Activated B cell treated with CpG ODN at 0.5 μM for 24 hours (primary cell): ENCODE results near the gene TRABD2B. TPM values are rescaled to one million over a fixed set of nuclear protein-coding genes. Genes with fewer than 3 reads are reported as not detected.

ENCODE experiments used
- ATAC-seq: fragments of 200-7000 bp; cut with Tn5 transposase; one replicate; pipeline ENCODE4 v1.10.0; 2021; ENCODE audit warnings: low read depth, mild to moderate bottlenecking, moderate library complexity
- CTCF ChIA-PET: fragments of 350-600 bp; sonication (Branson Sonifier 250); formaldehyde crosslinking; loops from one replicate; lab custom pipeline; 2021; ENCODE audit warnings: antibody characterized with exemption; lab: Charles Lee
- POLR2A ChIA-PET: fragments of 350-600 bp; sonication (Branson Sonifier 250); formaldehyde crosslinking; loops from one replicate; lab custom pipeline; 2021; ENCODE audit warnings: antibody characterized with exemption; lab: Charles Lee
- DNase-seq: peaks from one replicate; pipeline ENCODE4 v3.0.0; 2022
- H3K27ac Mint-ChIP-seq: one replicate; pipeline ENCODE4 v1.8.0; 2020; ENCODE audit warnings: mixed read lengths
- H3K27me3 Mint-ChIP-seq: one replicate; pipeline ENCODE4 v1.8.0; 2021; ENCODE audit warnings: mixed read lengths
- H3K36me3 Mint-ChIP-seq: one replicate; pipeline ENCODE4 v1.8.0; 2021; ENCODE audit warnings: low read depth, mixed read lengths
- H3K4me1 Mint-ChIP-seq: one replicate; pipeline ENCODE4 v1.8.0; 2021; ENCODE audit warnings: mixed read lengths
- H3K4me3 Mint-ChIP-seq: one replicate; pipeline ENCODE4 v1.8.0; 2020; ENCODE audit warnings: mild to moderate bottlenecking, mixed read lengths
- H3K9me3 Mint-ChIP-seq: one replicate; pipeline ENCODE4 v1.8.0; 2020; ENCODE audit warnings: mixed read lengths
- CTCF ChIP-seq: fragments of 200-600 bp; IDR thresholded peaks from one replicate; pipeline ENCODE4 v1.8.0; 2022; ENCODE audit warnings: antibody characterized with exemption, mild to moderate bottlenecking
- intact Hi-C: fragments of 100-400 bp; cut with micrococcal nuclease; formaldehyde crosslinking; loops from one replicate; pipeline ENCODE4 v1.15.1; 2024
- total RNA-seq: library from RNA; stranded (reverse); gene quantifications from 2 replicates; pipeline ENCODE4 v1.2.3, GENCODE V29; 2022

TRABD2B gene
- total RNA-seq, 1 donor from 2014 or later = not detected

- ChIA-PET POLR2A (no interaction called here), CTCF (interaction anchor here (0.6 kb wide), 1 partner anchor 8 kb away, joined by 3 read pairs; no protein-coding TSS in a partner anchor)
- Mint-ChIP-seq H3K4me3 (no peak overlapping the region), H3K36me3 (no peaks in the 10 kb centered on the region), H3K27ac (no peak overlapping the region), H3K4me1 (no peaks in the 10 kb centered on the region), H3K9me3 (no peaks in the 10 kb centered on the region), H3K27me3 (peaks cover 8% of the 10 kb centered on the region)
- no peak for TF ChIP-seq CTCF
- ATAC-seq (no peak), DNase-seq (no peak)
- intact Hi-C loops = no loop called here
Measured at GRCh38 chr1:47782414-47783166, 214.6 kb downstream of the TRABD2B start.

- Mint-ChIP-seq H3K9me3 (no peaks in the 10 kb centered on the region), H3K4me1 (no peaks in the 10 kb centered on the region), H3K27me3 (peaks cover 8% of the 10 kb centered on the region), H3K4me3 (no peak overlapping the region), H3K27ac (no peak overlapping the region), H3K36me3 (no peaks in the 10 kb centered on the region)
- no peak for TF ChIP-seq CTCF
- ChIA-PET CTCF (interaction anchor here (0.6 kb wide), 1 partner anchor 10 kb away, joined by 3 read pairs; no protein-coding TSS in a partner anchor), POLR2A (no interaction called here)
- intact Hi-C loops = no loop called here
- DNase-seq = no peak
- no peak for ATAC-seq
Measured at GRCh38 chr1:47781171-47781959, 215.8 kb downstream of the TRABD2B start.

GRCh38 chr1:47780469-47780995 is 216.7 kb downstream of the TRABD2B start:
- TF ChIP-seq CTCF = no peak
- no peak for ATAC-seq
- CTCF ChIA-PET = no interaction called here
- DNase-seq = no peak
- no peaks in the 10 kb centered on the region for H3K4me1 Mint-ChIP-seq
- H3K9me3 Mint-ChIP-seq = no peaks in the 10 kb centered on the region
- intact Hi-C loops = no loop called here
- no peak overlapping the region for H3K4me3 Mint-ChIP-seq
- POLR2A ChIA-PET = no interaction called here
- no peak overlapping the region for H3K27ac Mint-ChIP-seq
- no peaks in the 10 kb centered on the region for H3K36me3 Mint-ChIP-seq
- peaks cover 8% of the 10 kb centered on the region for H3K27me3 Mint-ChIP-seq

DNA sequence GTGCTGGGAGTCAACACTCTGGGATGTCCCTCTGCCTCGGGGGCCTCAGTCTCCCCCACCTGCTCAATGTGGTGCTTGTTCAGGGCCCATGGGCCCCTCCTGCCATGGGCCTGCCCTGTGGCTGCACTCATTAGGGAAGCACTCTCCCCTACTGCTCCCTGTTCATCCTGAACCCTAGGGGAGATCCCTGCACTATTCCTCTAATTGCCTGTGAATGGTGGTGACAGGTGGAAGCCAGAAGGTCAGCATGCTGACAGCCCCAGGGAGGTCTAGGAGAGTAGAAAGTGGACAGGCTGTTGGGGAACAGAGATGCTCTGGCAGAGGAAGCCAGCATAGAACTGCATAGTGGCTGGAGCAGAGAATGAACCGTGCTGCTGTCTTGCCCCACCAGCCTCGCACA is 217.6 kb downstream of the TRABD2B start:
- H3K27ac Mint-ChIP-seq = no peak overlapping the region
- DNase-seq (no peak), ATAC-seq (no peak)
- ChIA-PET POLR2A (no interaction called here), CTCF (no interaction called here)
- H3K36me3 Mint-ChIP-seq = no peaks in the 10 kb centered on the region
- no peaks in the 10 kb centered on the region for H3K4me1 Mint-ChIP-seq
- intact Hi-C loops = no loop called here
- TF ChIP-seq CTCF = no peak
- no peaks in the 10 kb centered on the region for H3K9me3 Mint-ChIP-seq
- no peak overlapping the region for H3K4me3 Mint-ChIP-seq
- H3K27me3 Mint-ChIP-seq = peaks cover 4% of the 10 kb centered on the region

- no peak for TF ChIP-seq CTCF
- Mint-ChIP-seq H3K9me3 (no peaks in the 10 kb centered on the region), H3K4me3 (no peak overlapping the region), H3K27me3 (peaks cover 4% of the 10 kb centered on the region), H3K36me3 (no peaks in the 10 kb centered on the region), H3K4me1 (no peaks in the 10 kb centered on the region), H3K27ac (no peak overlapping the region)
- ChIA-PET POLR2A (no interaction called here), CTCF (no interaction called here)
- ATAC-seq (no peak), DNase-seq (no peak)
- intact Hi-C loops = no loop called here
Measured at GRCh38 chr1:47778280-47778679, 218.9 kb downstream of the TRABD2B start.
